ENCODE measurements around the gene TOPORS.

Gene TOPORS

GRCh38 chr9:32579706-32580331, 27.4 kb upstream of the TOPORS start:
- peaks cover 4% of the 10 kb centered on the region for H3K4me1 ChIP-seq (ENCODE audit: control insufficient read depth, insufficient read depth, low read length)
- no peak overlapping the region for H3K9ac ChIP-seq (ENCODE audit: low read depth, low read length)
- H3K27me3 ChIP-seq (ENCODE audit: control insufficient read depth, insufficient read depth, low read length) = peaks cover 5% of the 10 kb centered on the region
- no peaks in the 10 kb centered on the region for H3K9me3 ChIP-seq (replicated peaks; ENCODE audit: low read length)
- peak overlapping the region; percentile 27 for H3K4me2 ChIP-seq (ENCODE audit: low read length)
- no peaks in the 10 kb centered on the region for H3K36me3 ChIP-seq (ENCODE audit: insufficient read depth, low read length)
- no peak overlapping the region for H3K4me3 ChIP-seq (ENCODE audit: low read length)

DNA sequence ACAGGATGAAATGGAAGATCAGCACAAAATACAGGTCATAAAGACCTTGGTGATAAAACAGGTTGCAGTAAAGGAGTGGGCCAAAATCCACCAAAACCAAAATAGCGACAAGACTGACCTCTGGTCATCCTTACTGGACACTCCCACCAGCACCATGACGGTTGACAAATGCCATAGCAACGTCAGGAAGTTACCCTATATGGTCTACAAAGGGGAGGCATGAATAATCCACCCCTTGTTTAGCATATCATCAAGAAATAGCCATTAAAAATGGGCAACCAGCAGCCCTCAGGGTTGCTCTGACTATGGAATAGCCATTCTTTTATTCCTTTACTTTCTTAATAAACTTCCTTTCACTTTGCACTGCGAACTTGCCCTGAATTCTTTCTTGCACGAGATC, 26.6 kb upstream of the TOPORS start:
- Histone ChIP-seq H3K4me1 (ENCODE audit: control insufficient read depth, insufficient read depth, low read length) (peaks cover 4% of the 10 kb centered on the region), H3K4me2 (ENCODE audit: low read length) (peak overlapping the region; percentile 27), H3K9me3 (replicated peaks; ENCODE audit: low read length) (no peaks in the 10 kb centered on the region), H3K36me3 (ENCODE audit: insufficient read depth, low read length) (no peaks in the 10 kb centered on the region), H3K27me3 (ENCODE audit: control insufficient read depth, insufficient read depth, low read length) (peaks cover 5% of the 10 kb centered on the region), H3K9ac (ENCODE audit: low read depth, low read length) (no peak overlapping the region), H3K4me3 (ENCODE audit: low read length) (no peak overlapping the region)

DNA sequence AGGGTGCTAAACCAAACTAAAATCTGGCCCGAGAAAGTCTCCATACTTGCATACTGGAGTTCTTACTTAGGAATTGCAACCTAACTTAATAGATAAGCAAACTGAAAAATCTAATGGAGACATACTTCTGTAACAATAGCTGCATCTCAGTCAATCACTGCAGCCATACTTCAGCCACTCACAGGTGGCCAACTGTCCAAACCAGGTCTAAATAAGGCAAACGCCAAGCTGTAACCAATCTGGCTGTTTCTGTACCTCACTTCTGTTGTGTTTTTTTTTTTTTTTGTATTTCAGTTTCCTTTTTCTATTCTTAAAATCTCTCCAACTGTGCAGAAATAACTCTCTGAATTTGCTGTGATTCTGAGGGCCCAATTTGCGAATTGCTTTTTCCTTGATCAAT, 24.9 kb upstream of the TOPORS start:
- no peaks in the 10 kb centered on the region for H3K36me3 ChIP-seq (ENCODE audit: insufficient read depth, low read length)
- no peak overlapping the region for H3K4me3 ChIP-seq (ENCODE audit: low read length)
- no peak overlapping the region for H3K9ac ChIP-seq (ENCODE audit: low read depth, low read length)
- H3K9me3 ChIP-seq (replicated peaks; ENCODE audit: low read length) = no peaks in the 10 kb centered on the region
- no peak overlapping the region for H3K4me2 ChIP-seq (ENCODE audit: low read length)
- H3K4me1 ChIP-seq (ENCODE audit: control insufficient read depth, insufficient read depth, low read length) = peaks cover 9% of the 10 kb centered on the region
- H3K27me3 ChIP-seq (ENCODE audit: control insufficient read depth, insufficient read depth, low read length) = peaks cover 5% of the 10 kb centered on the region

DNA sequence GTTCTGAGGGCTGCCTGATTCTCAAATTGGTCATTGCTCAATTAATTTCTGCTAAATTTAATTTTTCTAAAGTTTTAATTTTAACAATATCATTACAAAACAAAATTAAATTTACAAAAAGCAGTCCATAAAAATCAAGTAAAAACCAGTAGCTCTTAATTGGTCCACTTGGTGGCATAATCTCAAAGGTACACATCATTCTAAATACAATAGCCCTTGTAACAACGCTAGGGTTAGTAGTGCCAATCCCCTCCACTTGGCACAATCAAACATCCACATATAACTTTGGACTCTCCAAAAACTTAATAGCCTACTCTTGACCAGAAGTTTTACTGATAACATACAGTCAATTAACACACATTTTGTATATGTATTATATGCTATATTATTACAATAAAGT, 22.5 kb upstream of the TOPORS start:
- Histone ChIP-seq H3K9me3 (replicated peaks; ENCODE audit: low read length) (no peaks in the 10 kb centered on the region), H3K4me1 (ENCODE audit: control insufficient read depth, insufficient read depth, low read length) (peaks cover 16% of the 10 kb centered on the region), H3K9ac (ENCODE audit: low read depth, low read length) (no peak overlapping the region), H3K4me2 (ENCODE audit: low read length) (no peak overlapping the region), H3K4me3 (ENCODE audit: low read length) (no peak overlapping the region), H3K36me3 (ENCODE audit: insufficient read depth, low read length) (no peaks in the 10 kb centered on the region), H3K27me3 (ENCODE audit: control insufficient read depth, insufficient read depth, low read length) (peaks cover 5% of the 10 kb centered on the region)

DNA sequence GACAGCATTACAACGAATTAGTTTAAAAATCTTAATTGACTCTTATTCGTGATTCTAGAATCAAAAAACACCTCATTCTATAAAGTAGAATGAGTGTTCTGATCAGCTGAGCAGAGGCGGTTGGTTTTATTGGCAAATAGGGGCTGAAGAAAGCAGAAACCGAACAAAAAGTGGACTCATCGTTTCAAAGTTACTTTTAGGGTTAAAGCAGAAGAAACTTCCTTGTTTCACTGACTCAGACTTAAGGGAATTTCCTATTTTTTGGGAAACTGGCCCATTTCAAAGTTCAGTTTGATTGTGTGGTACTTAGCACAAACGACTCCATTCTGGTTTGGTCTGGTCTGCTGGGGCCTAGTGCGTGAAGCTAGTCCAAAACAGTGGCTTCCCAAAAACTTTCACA, 21.4 kb upstream of the TOPORS start:
- H3K36me3 ChIP-seq (ENCODE audit: insufficient read depth, low read length) = no peaks in the 10 kb centered on the region
- H3K4me3 ChIP-seq (ENCODE audit: low read length) = no peak overlapping the region
- H3K27me3 ChIP-seq (ENCODE audit: control insufficient read depth, insufficient read depth, low read length) = peaks cover 5% of the 10 kb centered on the region
- H3K4me1 ChIP-seq (ENCODE audit: control insufficient read depth, insufficient read depth, low read length) = peaks cover 16% of the 10 kb centered on the region
- H3K9ac ChIP-seq (ENCODE audit: low read depth, low read length) = peak overlapping the region; percentile 88
- no peaks in the 10 kb centered on the region for H3K9me3 ChIP-seq (replicated peaks; ENCODE audit: low read length)
- peak overlapping the region; percentile 92 for H3K4me2 ChIP-seq (ENCODE audit: low read length)

DNA sequence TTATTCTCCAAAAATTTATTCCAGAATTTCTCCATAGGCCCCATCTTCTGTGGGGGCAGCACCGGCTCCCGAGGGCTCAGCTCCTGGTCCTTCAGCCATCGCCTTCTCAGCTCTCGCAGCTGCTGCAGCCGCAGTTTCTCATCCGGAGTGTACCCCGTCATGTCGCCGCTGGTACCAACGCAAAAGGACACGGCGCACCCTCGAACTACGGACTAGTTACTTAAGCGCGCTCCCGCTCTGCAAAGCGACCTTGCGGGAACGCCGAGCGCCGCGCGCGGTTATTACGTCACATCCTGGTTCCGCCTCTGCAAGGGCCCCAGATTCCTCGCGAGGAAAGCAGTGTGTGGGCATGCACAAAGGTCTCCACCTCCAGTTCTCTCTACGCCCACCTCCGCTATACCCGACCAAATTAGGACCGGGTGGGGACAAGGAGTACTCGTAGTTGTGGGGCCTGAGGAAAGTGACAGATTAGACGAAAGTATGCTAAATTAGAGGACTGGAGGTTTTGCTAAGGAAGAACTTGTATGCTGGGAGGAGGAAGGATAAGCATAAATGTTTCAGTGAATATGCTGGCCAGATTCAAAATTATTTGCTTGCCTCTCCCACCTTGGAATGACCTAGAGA, 20.6 kb upstream of the TOPORS start, which contains the start of gene NDUFB6:
NDUFB6 (minus strand) TSS at position 260 of the 624 bp plus-strand sequence; CDS start at position 161, 99 bp downstream.
- H3K36me3 ChIP-seq (ENCODE audit: insufficient read depth, low read length) = peaks cover 4% of the 10 kb centered on the region
- peak within 1 kb of the TSS; percentile 88 for H3K9ac ChIP-seq (ENCODE audit: low read depth, low read length)
- no peaks in the 10 kb centered on the region for H3K9me3 ChIP-seq (replicated peaks; ENCODE audit: low read length)
- H3K4me1 ChIP-seq (ENCODE audit: control insufficient read depth, insufficient read depth, low read length) = peaks cover 16% of the 10 kb centered on the region
- peak within 1 kb of the TSS; percentile 92 for H3K4me2 ChIP-seq (ENCODE audit: low read length)
- H3K4me3 ChIP-seq (ENCODE audit: low read length) = peak within 1 kb of the TSS; percentile 92
- no peaks in the 10 kb centered on the region for H3K27me3 ChIP-seq (ENCODE audit: control insufficient read depth, insufficient read depth, low read length)

DNA sequence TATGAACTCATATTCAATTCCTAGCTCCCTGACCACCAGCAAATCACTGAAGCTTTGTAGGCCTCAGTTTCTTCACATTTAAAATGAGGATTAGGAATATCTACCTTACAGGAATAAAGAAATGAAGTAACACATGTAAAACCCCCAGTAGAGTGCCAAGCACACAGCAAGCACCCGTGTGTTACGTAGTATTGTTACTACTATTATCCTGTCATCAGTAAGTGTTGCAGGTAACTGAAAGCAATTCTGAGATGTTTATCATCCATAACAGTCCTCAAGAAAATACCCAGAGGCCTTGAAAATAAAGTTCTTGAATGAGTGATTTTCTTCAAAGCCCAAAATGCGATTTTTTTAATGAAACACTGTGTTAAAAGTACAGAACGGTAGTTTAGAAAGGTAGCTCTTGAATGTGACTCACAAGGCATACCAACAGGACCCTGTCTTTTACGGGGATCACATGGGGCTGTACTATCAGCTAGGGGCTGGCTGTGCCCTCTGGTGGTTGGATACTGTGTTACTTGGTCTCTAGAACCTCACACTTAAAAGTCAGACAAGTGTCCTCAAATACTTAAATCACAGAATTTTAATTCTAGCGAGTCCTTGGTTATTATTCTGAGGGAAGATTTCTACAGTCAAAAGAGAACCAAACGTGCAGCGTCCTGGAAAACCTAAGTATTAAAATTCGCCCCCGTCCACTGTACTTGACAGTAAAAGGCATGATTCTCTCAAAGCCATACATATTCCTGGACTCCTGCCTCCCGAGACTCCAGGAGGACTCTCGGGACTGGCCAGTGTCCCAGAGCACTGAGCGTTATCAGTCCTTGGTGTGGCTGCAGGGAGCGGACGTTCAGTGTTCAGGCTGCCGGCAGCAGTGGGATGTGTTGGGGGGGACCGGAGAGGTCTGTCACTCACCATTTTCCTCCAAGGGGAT, 19.8 kb upstream of the TOPORS start:
- peaks cover 16% of the 10 kb centered on the region for H3K4me1 ChIP-seq (ENCODE audit: control insufficient read depth, insufficient read depth, low read length)
- H3K4me2 ChIP-seq (ENCODE audit: low read length) = peak overlapping the region; percentile 92
- H3K9ac ChIP-seq (ENCODE audit: low read depth, low read length) = peak overlapping the region; percentile 88
- H3K9me3 ChIP-seq (replicated peaks; ENCODE audit: low read length) = no peaks in the 10 kb centered on the region
- peaks cover 7% of the 10 kb centered on the region for H3K36me3 ChIP-seq (ENCODE audit: insufficient read depth, low read length)
- no peaks in the 10 kb centered on the region for H3K27me3 ChIP-seq (ENCODE audit: control insufficient read depth, insufficient read depth, low read length)
- H3K4me3 ChIP-seq (ENCODE audit: low read length) = peak overlapping the region; percentile 92

GRCh38 chr9:32570262-32570661, 17.9 kb upstream of the TOPORS start:
- Histone ChIP-seq H3K9me3 (replicated peaks; ENCODE audit: low read length) (no peaks in the 10 kb centered on the region), H3K4me1 (ENCODE audit: control insufficient read depth, insufficient read depth, low read length) (peaks cover 16% of the 10 kb centered on the region), H3K4me3 (ENCODE audit: low read length) (no peak overlapping the region), H3K27me3 (ENCODE audit: control insufficient read depth, insufficient read depth, low read length) (no peaks in the 10 kb centered on the region), H3K4me2 (ENCODE audit: low read length) (no peak overlapping the region), H3K36me3 (ENCODE audit: insufficient read depth, low read length) (peaks cover 18% of the 10 kb centered on the region), H3K9ac (ENCODE audit: low read depth, low read length) (no peak overlapping the region)

- H3K36me3 ChIP-seq (ENCODE audit: insufficient read depth, low read length) = peaks cover 25% of the 10 kb centered on the region
- H3K27me3 ChIP-seq (ENCODE audit: control insufficient read depth, insufficient read depth, low read length) = no peaks in the 10 kb centered on the region
- H3K4me1 ChIP-seq (ENCODE audit: control insufficient read depth, insufficient read depth, low read length) = peaks cover 10% of the 10 kb centered on the region
- no peak overlapping the region for H3K9ac ChIP-seq (ENCODE audit: low read depth, low read length)
- no peak overlapping the region for H3K4me2 ChIP-seq (ENCODE audit: low read length)
- H3K4me3 ChIP-seq (ENCODE audit: low read length) = no peak overlapping the region
- no peaks in the 10 kb centered on the region for H3K9me3 ChIP-seq (replicated peaks; ENCODE audit: low read length)
These were observed 14.4 kb upstream of the TOPORS start for GRCh38 chr9:32566770-32567169.

GRCh38 chr9:32565967-32566366, 13.6 kb upstream of the TOPORS start:
- peaks cover 3% of the 10 kb centered on the region for H3K4me1 ChIP-seq (ENCODE audit: control insufficient read depth, insufficient read depth, low read length)
- H3K9ac ChIP-seq (ENCODE audit: low read depth, low read length) = no peak overlapping the region
- no peak overlapping the region for H3K4me2 ChIP-seq (ENCODE audit: low read length)
- H3K36me3 ChIP-seq (ENCODE audit: insufficient read depth, low read length) = peaks cover 25% of the 10 kb centered on the region
- no peaks in the 10 kb centered on the region for H3K27me3 ChIP-seq (ENCODE audit: control insufficient read depth, insufficient read depth, low read length)
- H3K9me3 ChIP-seq (replicated peaks; ENCODE audit: low read length) = no peaks in the 10 kb centered on the region
- no peak overlapping the region for H3K4me3 ChIP-seq (ENCODE audit: low read length)

GRCh38 chr9:32558408-32558934, 6.1 kb upstream of the TOPORS start:
- no peaks in the 10 kb centered on the region for H3K36me3 ChIP-seq (ENCODE audit: insufficient read depth, low read length)
- no peak overlapping the region for H3K9ac ChIP-seq (ENCODE audit: low read depth, low read length)
- H3K4me1 ChIP-seq (ENCODE audit: control insufficient read depth, insufficient read depth, low read length) = no peaks in the 10 kb centered on the region
- H3K9me3 ChIP-seq (replicated peaks; ENCODE audit: low read length) = no peaks in the 10 kb centered on the region
- no peak overlapping the region for H3K4me3 ChIP-seq (ENCODE audit: low read length)
- H3K4me2 ChIP-seq (ENCODE audit: low read length) = no peak overlapping the region
- no peaks in the 10 kb centered on the region for H3K27me3 ChIP-seq (ENCODE audit: control insufficient read depth, insufficient read depth, low read length)
